SH-SY5Y (cell line): ENCODE data around the gene VPS16.

Experiments used
- GATA2 ChIP-seq: IDR thresholded peaks from 2 replicates; pipeline ENCODE4 v1.6.1; 2011; ENCODE audit warnings: mild to moderate bottlenecking, low read depth, low read length
- GATA3 ChIP-seq: IDR thresholded peaks from 2 replicates; pipeline ENCODE4 v1.6.1; 2011; ENCODE audit warnings: low read depth, mild to moderate bottlenecking, low read length, moderate library complexity

DNA sequence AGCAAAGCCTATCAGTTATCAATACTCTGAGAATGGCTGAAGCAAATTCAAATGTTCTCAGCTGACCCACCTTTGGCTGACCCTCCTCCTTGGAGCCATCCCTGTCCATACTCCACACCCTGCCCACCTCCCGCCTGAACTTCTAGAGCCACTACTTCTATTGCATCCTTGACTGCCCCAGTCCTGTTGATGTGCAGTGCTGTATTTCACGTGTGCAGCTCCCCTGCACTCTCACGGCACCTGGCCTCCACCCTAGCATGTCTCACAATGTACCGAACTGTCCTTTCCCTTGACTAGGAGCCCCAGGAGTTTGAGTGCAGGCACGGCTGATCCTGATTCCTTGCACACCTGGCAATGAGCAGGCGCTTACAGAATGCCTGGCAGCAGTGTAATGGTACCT is 47.1 kb upstream of the VPS16 start:
- TF ChIP-seq GATA2 (no peak), GATA3 (no peak)
